Mononuclear cell (primary cell): ENCODE measurements around the gene SPAG16. TPM values are rescaled to one million over a fixed set of nuclear protein-coding genes. Genes with fewer than 3 reads are reported as not detected.

Experiments
- H3K27me3 ChIP-seq: 2 replicates; pipeline ENCODE4 v1.6.0; 2011; ENCODE audit warnings: low read length, control low read depth; ENCODE audit not compliant: insufficient read depth
- H3K4me1 ChIP-seq: 2 replicates; pipeline ENCODE4 v1.5.1; 2011; ENCODE audit warnings: mild to moderate bottlenecking, low read length, control low read depth; ENCODE audit not compliant: insufficient read depth
- H3K4me3 ChIP-seq: 2 replicates; pipeline ENCODE4 v1.5.1; 2011; ENCODE audit warnings: mild to moderate bottlenecking, low read length, moderate library complexity
- H3K9me3 ChIP-seq: 2 replicates; pipeline ENCODE4 v1.5.1; 2011; ENCODE audit warnings: low read depth, mild to moderate bottlenecking, control low read depth, low read length
- total RNA-seq: library from RNA; depleted of rRNA; stranded (reverse); fragments of >200 nt; gene quantifications from one replicate; pipeline ENCODE4 v1.2.3, GENCODE V29; 2012

Gene SPAG16
- total RNA-seq, 1 donor: 9.8 TPM

- H3K9me3 ChIP-seq: no peaks in the 10 kb centered on the region
- no peaks in the 10 kb centered on the region for H3K4me1 ChIP-seq
- no peak overlapping the region for H3K4me3 ChIP-seq
- no peaks in the 10 kb centered on the region for H3K27me3 ChIP-seq
These were observed 1038.4 kb downstream of the SPAG16 start for GRCh38 chr2:214322662-214323061.

DNA sequence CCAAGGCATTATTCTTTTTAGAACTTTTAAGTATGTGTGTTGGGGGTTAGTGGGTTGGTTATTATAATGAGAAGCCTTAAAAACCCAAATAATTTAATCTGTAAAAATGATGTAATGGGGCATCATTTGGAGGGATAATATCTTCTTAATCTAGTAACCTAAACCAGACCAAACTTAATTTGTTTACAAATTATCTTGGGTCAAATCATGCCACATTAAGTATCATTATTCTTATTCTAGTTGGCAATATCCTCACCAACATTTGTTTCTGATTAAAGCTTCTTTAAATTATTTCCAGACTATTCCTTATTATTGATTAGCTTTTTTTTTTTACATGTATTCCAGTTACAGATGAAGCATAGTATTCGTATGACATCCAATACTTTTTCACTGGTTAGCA, 1041.1 kb downstream of the SPAG16 start:
- Histone ChIP-seq H3K4me3 (no peak overlapping the region), H3K27me3 (no peaks in the 10 kb centered on the region), H3K9me3 (no peaks in the 10 kb centered on the region), H3K4me1 (no peaks in the 10 kb centered on the region)

DNA sequence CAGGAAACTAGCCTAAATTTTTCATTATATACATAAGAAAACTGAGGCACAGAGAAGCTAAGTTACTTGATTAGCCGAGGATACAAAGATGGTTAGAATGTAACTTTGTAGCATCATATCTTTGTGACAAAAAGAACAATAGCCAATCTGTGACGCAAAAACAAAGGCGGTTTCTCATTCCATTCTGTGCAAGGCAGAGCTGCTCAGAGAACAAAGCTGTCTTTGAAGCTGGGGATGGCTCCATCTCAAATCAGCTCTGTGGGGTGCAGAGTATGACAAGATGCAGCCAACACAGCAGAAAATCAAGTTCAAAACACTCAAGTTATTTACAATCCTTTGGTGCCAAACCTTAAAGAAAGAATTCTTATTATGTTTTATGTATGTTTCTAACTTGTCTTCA, 1044.7 kb downstream of the SPAG16 start:
- no peaks in the 10 kb centered on the region for H3K4me1 ChIP-seq
- no peaks in the 10 kb centered on the region for H3K9me3 ChIP-seq
- no peaks in the 10 kb centered on the region for H3K27me3 ChIP-seq
- no peak overlapping the region for H3K4me3 ChIP-seq

GRCh38 chr2:214341646-214342045, 1057.4 kb downstream of the SPAG16 start:
- Histone ChIP-seq H3K9me3 (no peaks in the 10 kb centered on the region), H3K4me3 (no peak overlapping the region), H3K27me3 (no peaks in the 10 kb centered on the region), H3K4me1 (peaks cover 7% of the 10 kb centered on the region)

GRCh38 chr2:214358506-214358905, 1074.2 kb downstream of the SPAG16 start:
- Histone ChIP-seq H3K4me3 (no peak overlapping the region), H3K9me3 (no peaks in the 10 kb centered on the region), H3K4me1 (no peaks in the 10 kb centered on the region), H3K27me3 (no peaks in the 10 kb centered on the region)

GRCh38 chr2:214361116-214361515, 1076.9 kb downstream of the SPAG16 start:
- Histone ChIP-seq H3K9me3 (no peaks in the 10 kb centered on the region), H3K4me1 (no peaks in the 10 kb centered on the region), H3K27me3 (no peaks in the 10 kb centered on the region), H3K4me3 (no peak overlapping the region)

GRCh38 chr2:214365549-214365948, 1081.3 kb downstream of the SPAG16 start:
- Histone ChIP-seq H3K9me3 (no peaks in the 10 kb centered on the region), H3K27me3 (no peaks in the 10 kb centered on the region), H3K4me3 (no peak overlapping the region), H3K4me1 (no peaks in the 10 kb centered on the region)

DNA sequence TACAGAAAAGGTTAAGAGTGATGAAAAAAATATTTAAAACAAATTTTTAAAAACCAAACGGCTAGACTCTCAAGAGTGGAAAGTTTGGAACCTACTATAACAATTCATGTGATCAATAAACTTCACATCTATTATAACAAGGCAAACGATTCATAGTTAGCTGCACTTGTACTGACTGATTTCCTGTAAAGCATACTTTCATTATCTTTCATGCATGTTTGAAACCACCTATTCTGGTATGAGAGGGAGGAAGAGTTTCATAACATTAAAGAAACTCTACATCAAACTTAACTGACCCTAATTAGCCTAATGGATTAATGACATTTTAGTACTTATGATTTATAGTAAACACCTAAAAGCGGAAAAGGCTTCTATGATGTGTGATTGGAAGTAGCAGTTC, 1082.9 kb downstream of the SPAG16 start:
- Histone ChIP-seq H3K4me3 (no peak overlapping the region), H3K9me3 (no peaks in the 10 kb centered on the region), H3K27me3 (no peaks in the 10 kb centered on the region), H3K4me1 (no peaks in the 10 kb centered on the region)

- Histone ChIP-seq H3K4me3 (no peak overlapping the region), H3K27me3 (no peaks in the 10 kb centered on the region), H3K4me1 (no peaks in the 10 kb centered on the region), H3K9me3 (no peaks in the 10 kb centered on the region)
These were observed 1092.5 kb downstream of the SPAG16 start for GRCh38 chr2:214376618-214377285.

- Histone ChIP-seq H3K9me3 (no peaks in the 10 kb centered on the region), H3K4me1 (no peaks in the 10 kb centered on the region), H3K27me3 (no peaks in the 10 kb centered on the region), H3K4me3 (no peak overlapping the region)
These were observed 1093.0 kb downstream of the SPAG16 start for GRCh38 chr2:214377286-214377624.

DNA sequence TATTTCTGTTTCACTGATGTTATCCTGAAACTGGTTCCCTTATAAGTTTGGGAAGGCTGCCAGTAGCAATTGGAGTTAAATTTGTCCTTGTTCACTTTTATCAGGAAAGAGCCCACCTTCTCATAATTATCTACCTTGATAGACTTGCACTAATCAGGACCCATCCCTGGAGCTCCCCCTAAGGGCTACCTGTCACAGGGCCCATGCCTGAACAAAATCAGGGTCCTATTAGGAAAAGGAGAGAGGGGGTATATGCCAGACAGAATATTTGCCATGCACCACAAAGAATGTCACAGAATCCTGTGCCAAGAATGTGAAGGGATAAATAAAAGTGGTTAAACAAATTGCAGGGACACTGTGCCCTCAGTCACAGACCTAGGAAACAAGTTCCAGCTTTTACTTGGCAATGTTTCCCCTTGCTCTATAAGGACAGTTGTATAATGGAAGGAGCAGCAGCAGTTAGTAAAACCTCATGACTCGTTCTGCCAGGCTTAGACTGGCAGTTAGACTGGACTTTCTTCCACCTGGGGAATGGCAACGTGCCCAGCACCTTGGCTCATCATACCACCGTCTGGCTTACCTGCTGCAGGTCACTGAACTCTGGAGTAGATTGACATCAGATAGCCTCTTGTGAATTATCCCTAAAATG, 1094.3 kb downstream of the SPAG16 start:
- Histone ChIP-seq H3K27me3 (no peaks in the 10 kb centered on the region), H3K9me3 (no peaks in the 10 kb centered on the region), H3K4me1 (no peaks in the 10 kb centered on the region), H3K4me3 (no peak overlapping the region)

- H3K27me3 ChIP-seq: no peaks in the 10 kb centered on the region
- no peak overlapping the region for H3K4me3 ChIP-seq
- H3K4me1 ChIP-seq: no peaks in the 10 kb centered on the region
- no peaks in the 10 kb centered on the region for H3K9me3 ChIP-seq
These were observed 1095.0 kb downstream of the SPAG16 start for GRCh38 chr2:214379227-214379626.

- Histone ChIP-seq H3K9me3 (no peaks in the 10 kb centered on the region), H3K4me1 (no peaks in the 10 kb centered on the region), H3K27me3 (no peaks in the 10 kb centered on the region), H3K4me3 (no peak overlapping the region)
These were observed 1096.4 kb downstream of the SPAG16 start for GRCh38 chr2:214380681-214381080.

DNA sequence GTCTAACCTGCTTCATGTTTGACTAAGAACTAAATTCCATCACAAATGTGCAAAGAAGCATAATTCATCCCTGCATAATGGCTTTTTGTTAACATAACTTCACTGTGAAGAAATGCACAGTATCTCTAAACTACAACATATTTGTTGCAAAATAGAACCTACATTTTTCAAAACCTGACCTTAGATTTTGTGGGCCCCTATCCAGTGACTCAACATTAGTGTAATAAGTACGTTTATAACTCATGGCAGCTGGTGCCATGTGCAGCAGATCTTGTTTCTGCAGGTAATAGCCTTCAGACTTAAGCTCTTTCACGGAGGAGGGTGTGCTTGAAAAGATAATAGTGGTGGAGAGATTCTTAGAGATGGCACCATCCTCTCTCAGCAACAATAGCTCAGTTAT, 1098.0 kb downstream of the SPAG16 start:
- no peaks in the 10 kb centered on the region for H3K27me3 ChIP-seq
- no peak overlapping the region for H3K4me3 ChIP-seq
- H3K4me1 ChIP-seq: no peaks in the 10 kb centered on the region
- H3K9me3 ChIP-seq: no peaks in the 10 kb centered on the region

DNA sequence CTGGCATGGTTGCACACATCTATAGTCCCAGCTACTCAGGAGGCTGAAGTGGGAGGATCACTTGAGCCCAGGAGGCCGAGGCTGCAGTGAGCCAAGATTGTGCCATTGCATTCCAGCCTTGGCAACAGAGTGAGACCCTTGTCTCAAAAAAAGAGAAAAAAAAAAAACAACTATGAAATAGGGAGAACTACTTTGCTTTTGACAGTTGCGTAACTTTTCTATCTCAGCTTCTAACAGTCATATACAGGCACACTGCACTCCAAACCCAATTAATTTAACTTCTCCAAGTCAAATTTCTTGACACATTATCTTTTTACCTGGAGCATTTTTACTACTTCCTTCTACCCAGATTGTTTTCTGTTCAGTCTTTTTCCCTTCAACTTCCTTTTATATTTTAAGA, 1102.5 kb downstream of the SPAG16 start:
- Histone ChIP-seq H3K4me1 (no peaks in the 10 kb centered on the region), H3K27me3 (no peaks in the 10 kb centered on the region), H3K9me3 (no peaks in the 10 kb centered on the region), H3K4me3 (no peak overlapping the region)

DNA sequence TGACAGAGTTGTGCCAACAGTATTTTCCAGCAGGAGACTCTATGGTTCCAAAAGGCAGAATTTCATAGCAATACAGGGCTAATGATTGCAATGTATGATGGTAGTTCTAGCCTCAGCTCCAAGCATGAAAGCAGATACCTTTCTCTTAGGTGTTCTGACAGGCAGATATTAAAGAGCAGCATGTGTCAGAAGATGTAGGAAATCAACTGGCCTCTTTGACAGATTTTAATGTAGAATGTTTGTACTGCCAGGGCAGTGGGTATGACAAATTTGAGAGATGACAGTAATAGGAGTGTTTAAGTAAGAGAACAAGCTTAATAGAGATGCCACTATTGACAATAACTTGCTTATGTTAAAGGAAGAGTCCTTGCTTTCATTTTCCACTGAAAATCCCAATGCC, 1105.1 kb downstream of the SPAG16 start:
- no peaks in the 10 kb centered on the region for H3K4me1 ChIP-seq
- H3K9me3 ChIP-seq: no peaks in the 10 kb centered on the region
- H3K27me3 ChIP-seq: no peaks in the 10 kb centered on the region
- H3K4me3 ChIP-seq: no peak overlapping the region
